ENCODE data around the gene VPS37B.

VPS37B gene

DNA sequence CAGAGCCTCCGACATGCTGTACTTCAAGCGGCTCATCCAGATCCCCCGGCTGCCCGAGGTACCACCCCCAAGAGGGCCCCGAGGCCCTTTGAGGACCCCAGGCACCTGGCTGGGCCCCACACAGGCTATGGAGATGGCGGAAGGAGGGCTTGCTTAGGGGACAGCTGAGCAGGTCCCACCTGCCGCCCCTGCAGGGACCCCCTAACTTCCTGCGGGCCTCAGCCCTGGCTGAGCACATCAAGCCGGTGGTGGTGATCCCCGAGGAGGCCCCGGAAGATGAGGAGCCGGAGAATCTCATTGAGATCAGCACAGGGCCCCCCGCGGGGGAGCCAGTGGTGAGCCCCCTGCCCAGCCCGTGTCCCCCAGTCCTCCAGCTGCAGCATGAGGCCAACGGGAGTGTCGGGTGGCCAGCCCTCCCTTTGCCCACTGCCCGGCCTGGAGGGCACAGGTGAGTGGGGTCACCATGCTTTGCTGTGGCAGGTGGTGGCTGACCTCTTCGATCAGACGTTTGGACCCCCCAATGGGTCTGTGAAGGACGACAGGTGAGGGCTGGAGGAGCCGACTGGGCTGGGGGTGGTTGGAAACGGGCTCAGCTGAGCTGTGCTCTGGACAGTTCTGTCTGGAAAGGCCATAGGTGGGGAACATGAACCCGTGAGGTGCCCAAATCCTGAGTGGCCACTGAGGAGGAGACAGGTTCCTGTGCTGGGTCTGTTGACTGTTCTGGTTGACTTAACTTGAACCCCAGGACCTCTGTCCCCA is 40.7 kb downstream of the VPS37B start:
- no peak for DNase-seq (ENCODE audit: low read depth in 1 of 2, low spot score in 1 of 2)

DNA sequence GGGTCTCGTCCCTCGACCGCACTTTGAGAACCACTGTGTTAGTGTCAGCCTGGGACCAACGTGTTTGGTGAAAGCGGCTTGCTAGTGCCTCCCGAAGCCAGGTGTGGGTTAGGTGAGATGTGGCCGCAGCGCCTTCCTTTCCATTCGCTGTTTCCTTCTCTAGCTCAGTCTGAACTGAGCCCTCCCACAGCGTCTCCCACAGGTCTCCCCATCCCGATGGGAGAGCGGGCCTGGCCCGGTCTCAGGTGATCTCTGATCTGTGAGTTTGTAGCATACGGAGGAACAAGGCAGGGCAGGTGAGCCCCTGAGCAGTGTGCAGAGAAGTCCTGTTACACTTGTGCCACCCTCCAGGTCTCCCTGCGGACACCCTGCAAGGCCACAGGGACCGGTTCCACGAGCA is 41.4 kb downstream of the VPS37B start:
- DNase-seq (ENCODE audit: low read depth in 1 of 2, low spot score in 1 of 2) = no peak

GRCh38 chr12:122853582-122854245 is 42.2 kb downstream of the VPS37B start:
- no peak for DNase-seq (ENCODE audit: low read depth in 1 of 2, low spot score in 1 of 2)

GRCh38 chr12:122852336-122853275 is 43.3 kb downstream of the VPS37B start:
- no peak for DNase-seq (ENCODE audit: low read depth in 1 of 2, low spot score in 1 of 2)

GRCh38 chr12:122851820-122852219 is 44.1 kb downstream of the VPS37B start:
- no peak for DNase-seq (ENCODE audit: low read depth in 1 of 2, low spot score in 1 of 2)

GRCh38 chr12:122850695-122851350 is 45.1 kb downstream of the VPS37B start:
- DNase-seq (ENCODE audit: low read depth in 1 of 2, low spot score in 1 of 2) = no peak

- no peak for DNase-seq (ENCODE audit: low read depth in 1 of 2, low spot score in 1 of 2)
Measured at GRCh38 chr12:122850048-122850445, 45.9 kb downstream of the VPS37B start.

- DNase-seq (ENCODE audit: low read depth in 1 of 2, low spot score in 1 of 2) = no peak
Measured at GRCh38 chr12:122849352-122850047, 46.4 kb downstream of the VPS37B start.

DNA sequence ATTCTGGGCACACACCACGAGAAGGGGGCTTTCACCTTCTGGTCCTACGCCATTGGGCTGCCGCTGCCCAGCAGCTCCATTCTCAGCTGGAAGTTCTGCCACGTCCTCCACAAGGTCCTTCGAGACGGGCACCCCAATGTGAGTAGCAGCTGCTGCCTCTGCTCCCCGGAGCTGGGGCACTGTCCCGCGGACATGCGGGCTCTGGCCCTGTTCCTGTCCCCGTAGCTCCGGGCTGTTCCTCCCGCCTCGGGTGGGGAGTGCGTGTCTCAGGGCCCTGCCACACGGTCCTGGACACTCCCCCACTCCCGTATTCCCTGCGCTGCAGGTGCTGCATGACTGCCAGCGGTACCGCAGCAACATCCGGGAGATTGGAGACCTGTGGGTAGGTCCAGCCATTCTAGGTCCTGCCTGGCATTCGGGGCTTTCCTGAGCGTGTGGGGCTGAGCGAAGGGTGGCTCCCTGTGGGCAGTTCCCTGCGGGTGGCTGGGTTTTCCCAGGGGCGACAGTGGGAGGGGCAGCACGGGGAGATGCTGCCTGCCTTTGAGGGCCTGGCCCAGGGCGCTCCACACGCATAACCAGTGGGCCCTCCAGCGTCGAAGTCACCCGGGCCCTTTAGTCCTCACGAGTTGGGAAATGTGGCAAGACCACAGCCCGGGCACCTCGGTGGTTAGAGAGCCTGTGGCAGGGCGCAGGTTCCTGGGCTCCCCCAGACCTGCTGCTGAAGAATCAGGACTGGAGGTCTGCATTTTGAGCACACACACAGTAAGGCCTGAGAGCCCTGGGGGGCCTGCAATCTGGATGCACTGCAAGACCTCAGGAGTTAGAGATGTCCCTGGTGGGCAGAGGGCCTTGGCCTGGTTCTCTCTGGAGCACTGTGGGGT is 47.2 kb downstream of the VPS37B start:
- no peak for DNase-seq (ENCODE audit: low read depth in 1 of 2, low spot score in 1 of 2)

- no peak for DNase-seq (ENCODE audit: low read depth in 1 of 2, low spot score in 1 of 2)
Measured at GRCh38 chr12:122847921-122848421, 48.0 kb downstream of the VPS37B start.

GRCh38 chr12:122847516-122847836 is 48.4 kb downstream of the VPS37B start:
- DNase-seq (ENCODE audit: low read depth in 1 of 2, low spot score in 1 of 2) = no peak

- no peak for DNase-seq (ENCODE audit: low read depth in 1 of 2, low spot score in 1 of 2)
Measured at GRCh38 chr12:122846622-122847515, 49.1 kb downstream of the VPS37B start.

DNA sequence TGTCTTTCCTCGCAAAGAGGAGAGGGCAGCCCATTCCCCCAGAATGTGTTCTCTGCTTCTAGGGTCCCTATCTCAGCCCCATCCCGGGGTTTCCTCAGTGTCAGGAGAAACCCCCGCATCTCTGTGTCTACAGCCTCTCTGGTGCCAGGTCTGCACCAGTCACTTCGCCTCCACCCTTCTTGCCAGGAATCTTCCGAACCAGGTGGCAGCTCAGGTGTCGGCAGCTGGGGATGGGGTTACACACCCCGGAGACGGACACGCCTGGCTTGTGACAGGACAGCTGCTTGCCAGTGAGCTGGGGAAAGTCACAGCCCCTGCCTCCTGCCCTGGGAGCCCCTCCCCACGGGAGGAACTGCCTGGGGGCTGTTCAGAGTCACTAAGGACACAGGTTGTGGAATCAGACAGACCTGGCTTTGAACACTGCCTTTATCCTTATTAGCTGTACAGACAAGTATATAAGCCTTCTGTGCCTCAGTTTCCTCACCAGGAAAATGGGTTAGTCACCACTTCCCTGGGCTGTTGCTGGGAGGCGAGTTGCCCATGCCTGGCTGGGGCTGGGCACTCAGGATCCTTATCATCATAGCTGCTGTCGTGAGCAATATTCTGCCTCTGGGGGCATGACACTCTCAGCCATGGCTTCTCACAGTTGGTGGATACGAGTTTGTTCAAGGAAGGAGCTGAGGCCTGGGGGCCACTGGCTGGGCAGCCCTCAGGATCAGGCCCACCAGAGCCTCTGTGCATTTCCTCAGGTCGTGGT is 49.9 kb downstream of the VPS37B start:
- no peak for DNase-seq (ENCODE audit: low read depth in 1 of 2, low spot score in 1 of 2)

DNA sequence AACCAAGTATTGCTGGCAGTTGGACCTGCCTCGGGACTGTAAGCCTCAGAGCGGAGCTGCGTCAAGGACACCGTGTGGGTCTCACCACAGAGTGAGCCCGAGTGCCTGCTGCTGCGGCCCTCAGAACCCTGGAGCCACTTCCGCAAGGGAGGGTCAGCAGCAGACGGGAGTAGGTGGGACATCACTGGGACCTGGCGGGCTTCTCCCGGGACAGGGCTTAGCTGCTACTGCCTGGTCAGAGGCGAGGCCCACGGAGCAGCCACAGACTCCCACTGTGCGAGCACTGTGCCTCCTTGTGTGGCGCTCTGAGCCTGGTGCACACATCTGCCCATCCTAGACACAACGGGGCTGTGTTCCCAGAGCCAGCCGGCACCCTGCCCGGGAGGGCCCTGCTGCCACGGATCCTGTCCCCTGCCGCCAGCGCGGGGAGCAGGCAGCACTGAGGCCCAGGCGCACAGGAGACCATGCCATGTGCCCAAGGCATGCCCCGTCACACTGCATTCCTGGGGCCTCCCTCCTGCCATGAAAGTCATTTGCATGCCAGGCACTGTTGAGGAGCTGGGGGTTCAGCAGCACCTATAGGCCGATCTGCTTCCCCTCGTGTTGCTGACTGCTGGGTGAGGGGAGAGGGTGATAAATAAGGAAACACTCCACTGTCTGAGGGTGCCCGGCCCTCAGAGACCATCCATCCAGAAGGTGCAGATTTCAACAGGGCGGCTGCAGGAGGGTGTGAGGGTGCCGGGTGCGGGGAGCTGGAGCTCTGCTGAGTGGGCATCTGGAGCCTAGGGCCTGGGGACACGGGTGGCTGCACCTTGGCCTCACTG is 50.7 kb downstream of the VPS37B start:
- no peak for DNase-seq (ENCODE audit: low read depth in 1 of 2, low spot score in 1 of 2)

DNA sequence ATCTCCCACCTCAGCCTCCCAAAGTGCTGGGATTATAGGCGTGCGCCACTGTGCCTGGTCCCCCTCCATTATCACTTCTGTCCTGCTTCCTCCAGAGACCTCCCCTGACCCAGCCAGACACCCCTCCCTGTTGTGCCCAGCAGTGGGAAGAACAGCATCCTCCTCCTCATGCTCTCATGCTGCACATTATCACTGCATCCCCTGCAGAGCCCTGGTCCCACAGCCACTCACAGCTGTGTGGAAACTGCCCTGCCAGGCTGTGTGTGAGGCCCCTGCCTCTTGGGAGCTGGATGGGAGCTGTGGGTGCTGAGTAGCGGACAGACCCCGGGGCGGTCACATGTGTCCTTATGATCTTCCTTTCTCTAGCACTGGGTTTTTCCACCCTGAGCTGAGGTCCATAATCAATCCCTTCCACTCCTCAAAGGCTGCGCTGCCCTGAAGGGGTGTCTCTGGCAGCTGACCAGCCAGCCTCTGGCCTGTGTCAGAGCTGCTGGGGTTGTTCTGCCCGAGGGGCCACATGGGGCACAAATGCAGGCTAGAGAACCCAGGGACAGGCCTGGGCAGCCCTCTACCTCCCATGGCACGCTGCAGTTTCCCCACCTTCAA is 51.5 kb downstream of the VPS37B start:
- DNase-seq (ENCODE audit: low read depth in 1 of 2, low spot score in 1 of 2) = no peak

GRCh38 chr12:122843455-122843854 is 52.5 kb downstream of the VPS37B start:
- no peak for DNase-seq (ENCODE audit: low read depth in 1 of 2, low spot score in 1 of 2)

All from activated T-helper 1 cell treated with anti-CD3 and anti-CD28 coated beads, Interleukin-2, amount 50 U/mL, for 16 hours (primary cell).